Renal cortex interstitium (tissue), 11 donors: ENCODE measurements around the gene PUM2. TPM values are rescaled to one million over a fixed set of nuclear protein-coding genes. Genes with fewer than 3 reads are reported as not detected.
"Not testable (repeated sequence)": the region's sequence is repeated elsewhere in the genome, so short reads cannot be mapped to it uniquely, and the experiment has no call there.

ENCODE experiments used
- DNase-seq, 11 donors: peaks; one replicate each; pipeline ENCODE4 v3.0.0-alpha.2; 2013; ENCODE audit warnings: low read depth in 9 of 11, low spot score in 4 of 11; ENCODE audit errors: extremely low read depth in 1 of 11
- polyA plus RNA-seq, 3 donors: library from polyadenylated mRNA; unstranded; fragments of 120-200 nt; gene quantifications; one replicate each; pipeline ENCODE4 v1.2.1, GENCODE V29; 2013; ENCODE audit not compliant: insufficient read length in 3 of 3

Gene PUM2
- polyA plus RNA-seq, 3 donors, result 99.2 to 112 (median 105) TPM

DNA sequence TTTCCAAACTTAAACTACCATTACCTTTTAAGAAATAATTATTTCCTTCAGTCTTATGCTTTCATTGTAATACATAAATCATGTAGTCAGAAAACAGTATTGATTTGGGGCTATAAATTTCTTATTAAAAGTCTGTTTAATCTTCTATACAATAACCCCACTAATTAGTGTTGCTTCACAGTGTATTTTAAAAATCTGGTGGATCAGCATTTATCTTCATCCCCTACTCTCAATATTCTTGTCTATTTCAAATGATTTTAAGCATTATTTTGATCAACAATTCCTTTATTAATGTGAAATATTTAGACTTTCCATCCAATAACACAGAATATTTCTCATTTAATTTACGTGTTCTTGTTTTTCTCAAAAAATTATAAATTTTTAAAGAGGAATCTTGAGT, 93.2 kb downstream of the PUM2 start:
- no peak for DNase-seq

DNA sequence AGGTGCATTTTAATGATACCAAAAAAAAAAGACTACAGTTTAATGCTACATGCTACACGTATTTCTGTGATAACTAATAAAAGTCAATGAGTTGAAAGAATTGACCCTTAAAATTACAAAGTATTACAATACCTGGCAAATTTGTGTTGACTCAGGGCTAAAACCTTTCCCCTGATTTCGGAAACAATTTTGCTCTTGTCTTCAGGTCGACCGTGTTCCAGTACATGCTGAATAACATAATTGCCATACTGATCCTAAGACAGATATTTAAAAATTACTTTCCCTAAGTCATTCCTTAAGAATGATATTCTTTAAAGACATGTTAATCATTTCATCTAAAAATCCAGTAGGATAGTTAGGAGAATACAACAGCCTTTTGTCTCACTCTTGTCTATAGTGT, 95.9 kb downstream of the PUM2 start:
- no peak for DNase-seq

DNA sequence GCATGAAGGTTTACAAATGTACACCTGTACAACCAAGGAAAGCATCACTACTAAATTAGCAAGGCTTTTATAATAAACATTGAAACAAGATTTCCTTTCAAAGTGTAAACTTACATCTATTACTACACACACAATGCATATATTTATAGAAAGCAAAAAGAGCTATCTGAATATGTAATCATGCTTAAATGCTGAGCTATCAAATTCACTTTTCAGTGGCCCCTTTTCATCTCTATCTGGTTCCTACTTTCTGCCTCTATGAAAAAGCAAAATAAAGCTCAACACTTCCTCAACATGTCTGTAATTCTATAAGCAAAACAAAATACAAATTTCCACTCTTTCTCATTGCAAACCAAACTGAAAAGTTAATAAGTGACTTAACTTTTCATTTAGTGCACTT, 100.2 kb downstream of the PUM2 start:
- DNase-seq, result no peak

DNA sequence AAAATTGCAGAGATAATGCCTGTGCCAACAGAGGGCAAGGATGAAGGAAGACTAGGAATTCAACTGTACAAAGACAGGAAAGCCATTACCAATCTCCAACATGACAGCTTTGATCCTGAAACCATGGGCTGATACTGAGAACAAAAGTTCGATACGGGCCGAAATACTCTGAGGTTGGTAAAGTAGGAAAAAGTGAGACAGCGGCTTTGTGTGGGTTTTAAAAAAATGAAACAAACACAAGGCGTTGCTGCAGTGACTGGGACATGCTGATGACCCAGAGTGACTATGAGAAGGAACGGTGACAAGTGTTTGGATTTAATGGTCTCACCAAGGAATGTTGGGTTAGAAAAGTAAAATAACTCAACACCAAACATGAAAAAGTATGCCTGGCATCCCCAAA, 101.5 kb downstream of the PUM2 start:
- DNase-seq, result no peak

DNA sequence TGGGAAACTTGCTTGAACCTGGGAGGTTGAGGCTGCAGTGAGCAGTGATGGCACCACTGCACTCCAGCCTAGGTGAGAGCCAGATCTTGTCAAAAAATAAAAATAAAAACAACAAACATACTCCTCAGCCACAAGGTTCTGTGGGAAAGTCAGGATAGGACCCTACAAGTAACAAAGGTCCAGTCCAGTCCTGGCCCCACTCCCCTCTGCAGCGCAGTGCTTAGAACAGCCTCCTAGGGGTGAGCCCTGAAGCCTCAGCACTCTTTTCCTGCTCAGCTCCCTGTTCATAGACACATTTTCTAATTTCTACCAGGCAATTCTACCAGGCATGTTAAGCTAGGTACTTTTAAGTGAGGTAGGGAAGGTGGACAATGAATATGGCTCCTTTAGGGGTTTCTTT, 103.6 kb downstream of the PUM2 start:
- DNase-seq, result no peak

DNA sequence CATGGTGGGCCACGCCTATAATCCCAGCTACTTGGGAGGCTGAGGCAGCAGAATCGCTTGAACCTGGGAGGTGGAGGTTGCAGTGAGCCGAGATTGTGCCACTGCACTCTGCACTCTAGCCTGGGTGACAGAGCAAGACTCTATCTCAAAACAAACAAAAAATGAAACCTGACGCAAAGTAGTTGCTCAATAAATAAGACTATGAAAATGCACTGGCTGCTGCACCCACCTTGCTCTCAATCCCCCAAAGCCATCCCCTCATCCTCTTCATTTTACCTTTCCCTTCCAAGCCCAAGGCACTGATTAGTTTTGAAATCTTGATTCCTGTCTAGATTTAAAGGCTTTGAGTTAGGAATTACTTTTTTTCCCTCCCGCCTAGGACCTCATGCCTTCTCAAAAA, 107.0 kb downstream of the PUM2 start:
- DNase-seq, result not testable (repeated sequence)

DNA sequence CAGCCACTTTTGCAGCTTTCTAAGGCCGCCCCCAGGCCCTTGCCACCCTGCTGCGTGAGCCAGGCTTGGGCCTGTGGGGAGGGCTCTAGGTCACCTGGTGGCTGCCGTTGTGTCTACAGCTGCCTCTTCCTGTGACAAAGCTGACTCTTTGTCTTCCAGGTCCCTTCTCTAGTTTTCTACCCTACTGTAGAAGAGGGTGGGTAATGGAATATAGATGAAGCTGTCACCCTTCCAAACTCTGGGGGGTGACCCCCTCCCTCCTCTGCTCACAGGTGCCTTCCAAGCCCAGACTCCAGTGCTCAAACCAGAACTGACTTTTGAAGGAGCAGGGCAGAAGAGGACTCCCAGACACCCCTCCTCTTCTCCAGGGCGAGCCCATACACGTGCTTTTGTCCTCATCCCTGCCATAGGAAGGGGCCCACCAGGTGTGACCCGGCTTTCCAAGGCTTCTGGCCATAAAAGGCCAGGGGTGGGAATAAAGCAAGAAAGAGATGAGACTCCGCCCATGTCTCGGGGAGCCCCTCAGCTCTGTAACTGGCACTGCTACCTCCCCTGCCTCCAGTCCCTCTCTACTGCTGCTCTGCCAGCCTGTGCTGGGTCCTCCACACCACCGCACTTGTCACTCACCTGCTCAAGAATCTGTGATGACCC, 107.8 kb downstream of the PUM2 start:
- no peak for DNase-seq

DNA sequence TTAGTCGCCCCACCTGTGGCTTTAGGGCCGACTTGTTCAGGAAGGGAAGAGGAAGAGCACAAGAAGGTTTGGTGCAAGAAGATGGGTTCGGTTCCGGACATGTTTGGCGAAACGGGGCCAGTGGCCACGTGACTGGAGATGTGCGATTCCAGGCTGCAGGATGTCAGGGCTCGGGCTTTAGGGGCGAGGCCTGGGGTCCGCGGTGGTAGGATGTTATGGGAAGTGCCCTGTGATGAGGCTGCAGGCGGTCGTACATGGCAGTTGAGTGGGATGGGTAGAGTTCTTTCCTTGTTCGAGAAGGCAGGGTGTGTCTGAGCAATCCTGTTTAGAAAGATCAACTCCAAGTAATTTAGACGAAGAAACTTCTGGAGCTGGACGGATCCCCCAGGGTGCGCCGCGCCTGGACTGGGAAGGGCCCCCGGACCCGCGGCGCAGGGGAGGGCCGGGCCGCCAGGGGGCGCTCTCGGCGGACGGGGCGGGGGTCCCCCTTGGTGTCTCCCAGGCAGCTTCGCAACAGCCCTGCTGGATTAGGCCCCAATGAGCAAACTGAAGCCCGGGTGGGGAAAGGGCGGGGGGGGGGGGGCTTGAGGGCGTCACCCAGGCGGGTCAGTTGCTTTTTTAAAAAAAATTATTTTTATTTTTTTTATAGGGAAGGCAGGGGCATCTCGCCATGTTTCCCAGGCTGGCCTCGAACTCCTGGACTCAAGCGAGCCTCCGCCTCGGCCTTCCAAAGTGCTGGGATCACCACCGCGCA, 108.5 kb downstream of the PUM2 start:
- DNase-seq, result no peak

DNA sequence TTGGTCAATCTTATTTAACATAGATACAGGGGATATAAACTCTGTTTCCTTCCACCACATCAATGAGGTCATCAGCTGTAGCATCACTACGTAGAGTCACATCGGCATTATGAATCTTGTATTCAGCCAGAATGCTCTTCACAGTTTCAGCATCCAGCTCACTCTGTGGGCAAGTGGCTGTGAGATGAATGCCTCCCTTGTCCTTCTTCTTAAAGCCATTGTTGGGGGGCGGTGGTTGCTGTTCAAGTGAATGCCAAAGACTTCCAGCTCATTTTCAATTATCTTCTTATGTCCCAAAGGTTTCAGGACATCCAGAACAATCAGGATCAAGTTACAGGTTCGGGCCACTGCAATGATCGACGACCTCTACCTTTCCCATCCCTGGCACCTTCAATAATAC, 110.4 kb downstream of the PUM2 start:
- DNase-seq, result not testable (repeated sequence)

DNA sequence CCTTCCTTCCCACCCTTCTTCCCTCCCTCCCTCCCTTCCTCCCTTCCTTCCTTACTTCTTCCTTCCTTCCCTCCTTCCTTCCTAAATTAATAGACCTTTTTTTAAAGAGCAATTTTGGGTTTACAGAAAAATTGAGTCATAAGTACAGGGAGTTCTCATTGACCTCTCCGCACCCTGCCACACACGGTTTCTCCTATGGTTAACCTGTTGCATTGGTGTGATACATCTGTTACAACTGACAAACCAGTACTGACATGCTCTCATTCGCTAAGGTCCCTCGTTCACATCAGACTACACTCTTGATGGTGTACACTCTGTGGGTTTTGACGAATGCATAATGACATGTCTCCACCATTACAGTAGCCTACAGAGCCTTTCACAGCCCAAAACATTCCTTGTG, 114.1 kb downstream of the PUM2 start:
- DNase-seq, result no peak

DNA sequence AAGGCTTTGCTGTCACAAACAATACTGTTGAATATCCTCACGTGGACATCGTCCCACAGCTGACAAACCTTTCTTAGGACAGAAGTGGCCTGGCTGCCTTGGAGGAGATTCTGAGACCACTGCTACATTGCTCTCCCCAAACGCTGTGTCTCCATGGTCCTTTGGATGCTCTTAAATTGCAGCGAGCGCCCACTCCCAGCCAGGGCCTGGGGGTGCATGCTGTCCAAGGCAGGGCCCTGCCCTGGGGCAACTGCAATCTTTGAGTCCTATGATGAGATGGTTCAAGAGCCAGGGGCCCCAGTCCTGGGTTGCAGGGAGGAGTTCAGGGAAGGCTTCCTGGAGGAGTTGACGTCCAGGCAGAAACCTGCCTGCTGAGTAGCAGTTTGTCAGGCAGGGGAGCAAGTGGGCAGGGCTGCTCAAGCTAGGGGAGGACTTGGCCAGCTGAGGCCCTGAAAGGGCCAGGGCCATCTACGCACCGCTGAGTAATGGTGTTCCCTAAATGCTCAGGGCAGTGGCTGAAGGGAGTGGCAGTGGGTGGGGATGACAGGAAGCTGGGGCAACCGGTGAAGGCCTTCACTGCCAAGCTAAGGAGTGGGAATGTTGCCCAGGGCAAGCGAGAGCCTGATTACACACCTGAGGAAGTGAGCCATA, 114.9 kb downstream of the PUM2 start:
- DNase-seq, result no peak

DNA sequence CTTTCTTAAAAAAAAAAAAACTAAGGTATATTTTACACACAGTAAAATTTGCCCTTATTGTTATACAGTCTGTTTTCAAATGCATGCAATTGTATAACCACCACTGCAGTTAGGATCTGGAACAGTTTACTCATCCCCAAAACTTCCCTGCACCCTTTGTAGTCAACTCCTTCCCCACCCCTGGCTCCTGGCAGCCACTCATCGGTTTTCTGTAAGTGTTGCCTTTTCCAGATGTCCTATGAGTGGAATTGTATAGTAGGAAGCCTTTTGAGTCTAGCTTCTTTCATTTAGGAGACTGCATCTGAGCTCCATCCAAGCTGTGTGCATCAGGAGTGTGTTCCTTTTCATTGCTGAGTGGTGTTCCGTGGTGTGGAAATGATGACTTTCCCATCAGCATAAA, 116.0 kb downstream of the PUM2 start:
- not testable (repeated sequence) for DNase-seq

DNA sequence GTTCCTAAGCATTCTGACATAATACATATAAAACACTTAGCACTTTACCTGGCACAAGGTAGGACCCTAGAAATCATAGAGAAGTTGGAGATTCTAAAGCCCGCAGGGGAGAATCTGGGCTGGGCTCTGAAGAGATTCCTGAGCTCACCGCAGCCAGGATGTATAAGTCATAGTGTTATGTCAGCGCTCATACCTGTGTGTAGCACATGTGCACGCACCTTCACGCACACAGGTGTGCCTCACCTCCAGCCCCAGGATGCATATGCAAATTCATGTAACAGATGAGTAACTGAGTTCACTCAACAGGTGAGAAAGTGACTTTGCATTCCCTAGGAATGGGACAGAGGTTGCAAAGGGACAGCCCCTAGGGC, 117.8 kb downstream of the PUM2 start:
- no peak for DNase-seq

DNA sequence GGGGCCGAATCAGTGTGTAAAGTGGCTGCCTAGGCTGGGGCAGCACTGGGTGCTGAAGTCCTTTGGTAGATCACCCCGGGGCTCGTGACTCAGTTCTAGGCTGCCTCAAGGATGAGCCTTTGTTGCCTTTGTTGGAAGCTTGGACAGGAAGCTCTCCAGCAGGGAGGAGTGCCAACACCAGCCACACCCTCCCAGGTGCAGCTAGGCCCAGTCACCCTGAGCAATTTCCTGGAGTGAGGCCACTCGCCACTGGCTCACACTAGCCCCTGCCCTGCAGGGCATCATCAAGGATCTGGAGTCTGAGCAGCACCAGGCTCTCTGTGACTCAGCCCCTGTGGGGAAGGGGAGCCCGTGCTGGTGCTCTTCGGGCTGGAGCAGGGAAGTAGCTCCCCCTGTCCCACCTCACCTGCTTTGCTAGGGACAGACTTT, 119.0 kb downstream of the PUM2 start:
- no peak for DNase-seq

DNA sequence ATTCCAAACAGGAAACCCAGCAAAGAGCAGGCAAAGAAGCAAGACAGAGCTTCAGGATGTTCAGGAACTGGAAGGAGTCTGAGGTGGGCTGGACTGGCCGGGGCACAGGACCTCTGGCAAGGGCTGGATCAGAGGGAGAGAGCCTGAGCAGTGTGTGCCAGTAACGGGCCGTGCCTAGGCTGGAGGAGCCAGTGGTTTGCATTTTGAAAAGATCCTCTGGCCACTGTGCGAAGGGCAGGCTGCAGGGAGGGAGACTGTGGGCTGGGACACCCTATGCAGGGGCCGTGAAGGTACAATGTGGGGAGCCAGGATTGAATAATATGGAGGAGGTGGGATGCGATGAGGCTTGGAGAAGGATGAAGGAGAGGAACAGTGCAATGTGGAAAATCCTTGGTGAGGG, 119.5 kb downstream of the PUM2 start:
- DNase-seq, result no peak

DNA sequence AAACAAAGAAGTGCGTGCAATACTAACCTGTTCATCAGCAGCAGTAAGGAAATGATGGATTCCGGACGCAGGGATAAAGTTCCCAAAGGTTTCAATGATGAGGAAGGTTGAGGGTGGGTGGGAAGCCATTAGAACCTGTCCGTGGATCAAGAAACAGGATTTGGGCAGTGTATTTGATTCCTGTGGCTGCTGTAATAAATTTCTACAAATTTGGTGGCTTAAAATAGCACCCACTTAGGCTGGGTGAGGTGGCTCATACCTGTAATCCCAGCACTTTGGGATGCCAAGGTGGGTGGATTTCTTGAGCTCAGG, 120.6 kb downstream of the PUM2 start:
- DNase-seq, result no peak

DNA sequence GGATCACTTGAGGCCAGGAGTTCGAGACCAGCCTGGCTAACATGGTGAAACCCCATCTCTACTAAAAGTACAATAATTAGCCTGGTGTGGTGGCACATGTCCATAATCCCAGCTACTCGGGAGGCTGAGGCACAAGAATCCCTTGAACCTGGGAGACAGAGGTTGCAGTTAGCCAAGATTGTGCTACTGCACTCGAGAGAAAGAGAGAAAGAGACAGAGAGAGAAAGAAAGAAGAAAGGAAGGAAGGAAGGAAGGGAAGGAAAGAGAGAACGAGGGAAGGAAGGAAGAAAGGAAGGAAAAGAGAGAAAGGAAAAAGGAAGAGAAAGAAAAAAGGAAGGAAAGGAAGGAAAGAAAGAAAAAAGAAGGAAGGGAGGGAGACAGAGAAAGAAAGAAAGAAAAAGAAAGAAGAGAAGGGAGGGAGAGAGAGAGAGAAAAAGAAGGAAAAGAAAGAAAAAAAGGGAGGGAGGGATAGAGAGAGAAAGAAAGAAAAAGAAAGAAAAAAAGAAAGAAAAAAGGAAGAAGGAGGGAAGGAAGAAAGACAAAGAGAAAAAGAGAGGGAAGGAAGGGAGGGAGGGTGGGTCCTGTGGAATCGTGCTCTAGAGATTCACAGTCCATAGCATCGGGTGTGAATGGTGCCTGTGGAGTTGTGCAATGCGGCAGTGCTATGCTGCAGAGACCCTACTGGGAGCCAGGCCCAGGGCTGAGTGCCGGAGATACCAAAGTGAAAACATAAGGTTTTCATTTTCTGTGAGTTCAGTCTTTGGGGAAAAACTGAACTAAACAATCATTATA, 121.1 kb downstream of the PUM2 start:
- no peak for DNase-seq

DNA sequence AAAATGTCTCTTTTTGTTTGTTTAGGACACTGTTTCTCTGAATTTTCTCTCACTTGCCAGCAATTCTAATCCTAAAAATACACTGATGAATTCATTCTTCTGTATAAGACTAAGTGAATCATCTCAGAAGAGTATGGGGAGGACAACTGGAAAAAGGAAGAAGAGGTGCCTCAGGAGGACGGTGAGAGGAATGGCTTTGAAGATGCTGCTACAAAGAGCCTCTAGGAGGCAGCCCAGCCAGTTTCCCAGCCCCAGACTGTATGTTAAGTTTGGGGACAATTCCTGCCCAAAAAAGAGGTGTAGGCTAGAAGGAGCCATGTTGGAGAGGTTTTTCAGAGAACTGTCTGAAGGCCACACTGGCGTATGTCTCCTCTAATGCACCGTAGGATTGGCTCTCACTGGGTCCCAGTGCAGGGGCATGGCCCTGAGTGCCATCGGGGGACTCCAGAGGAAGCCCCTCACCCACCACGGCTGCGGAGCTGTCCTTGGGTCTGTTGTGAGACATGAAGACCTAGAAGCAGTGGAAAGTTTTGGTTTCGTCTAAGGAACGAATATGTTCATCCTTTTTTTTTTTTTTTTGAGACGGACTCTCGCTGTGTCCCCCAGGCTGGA, 122.6 kb downstream of the PUM2 start:
- no peak for DNase-seq

DNA sequence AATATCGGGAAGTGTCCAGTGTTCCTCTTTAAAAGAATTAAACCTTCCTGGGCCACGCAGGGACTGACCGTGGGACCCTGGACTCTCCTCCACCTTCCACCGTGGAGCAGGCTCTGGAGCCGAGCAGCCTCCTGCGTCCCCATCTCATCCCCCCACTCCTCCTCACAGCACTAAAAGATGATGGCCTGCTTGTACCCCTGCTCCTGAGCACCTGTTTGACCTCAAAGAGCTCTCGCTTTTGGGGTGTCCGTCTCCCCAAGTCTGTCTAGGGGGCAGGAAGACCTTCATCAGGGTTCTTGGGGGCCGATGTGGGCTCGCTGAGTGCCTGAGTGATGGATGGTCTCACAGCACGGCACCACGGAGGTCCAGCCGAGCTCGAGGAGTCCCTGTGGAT, 124.5 kb downstream of the PUM2 start:
- DNase-seq, result no peak
